Activated CD4-positive, alpha-beta T cell treated with anti-CD3 and anti-CD28 coated beads for 24 hours (primary cell): ENCODE measurements around the gene ZMAT2.
"Not testable (repeated sequence)": the region's sequence is repeated elsewhere in the genome, so short reads cannot be mapped to it uniquely, and the experiment has no call there.

ENCODE experiments used
- DNase-seq, 2 donors: peaks; one replicate each; pipeline ENCODE4 v3.0.0-alpha.2; 2020; ENCODE audit warnings: low read depth in 2 of 2

ZMAT2 gene

DNA sequence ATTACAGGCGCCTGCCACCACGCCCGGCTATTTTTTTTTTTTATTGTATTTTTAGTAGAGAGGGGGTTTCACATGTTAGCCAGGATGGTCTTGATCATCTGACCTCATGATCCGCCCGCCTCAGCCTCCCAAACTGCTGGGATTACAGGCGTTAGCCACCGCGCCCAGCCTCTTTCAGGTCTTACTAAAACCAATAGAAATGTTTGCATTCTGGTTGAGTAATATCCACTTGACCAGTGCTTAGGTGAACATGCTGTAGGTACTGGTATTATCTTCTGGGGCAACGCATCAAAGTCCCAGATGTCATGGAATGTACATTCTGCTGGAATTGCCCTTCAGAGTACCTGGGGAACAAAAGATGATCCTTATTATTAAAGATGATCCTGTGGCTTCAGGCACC is 8.5 kb downstream of the ZMAT2 start:
- not testable (repeated sequence) for DNase-seq

DNA sequence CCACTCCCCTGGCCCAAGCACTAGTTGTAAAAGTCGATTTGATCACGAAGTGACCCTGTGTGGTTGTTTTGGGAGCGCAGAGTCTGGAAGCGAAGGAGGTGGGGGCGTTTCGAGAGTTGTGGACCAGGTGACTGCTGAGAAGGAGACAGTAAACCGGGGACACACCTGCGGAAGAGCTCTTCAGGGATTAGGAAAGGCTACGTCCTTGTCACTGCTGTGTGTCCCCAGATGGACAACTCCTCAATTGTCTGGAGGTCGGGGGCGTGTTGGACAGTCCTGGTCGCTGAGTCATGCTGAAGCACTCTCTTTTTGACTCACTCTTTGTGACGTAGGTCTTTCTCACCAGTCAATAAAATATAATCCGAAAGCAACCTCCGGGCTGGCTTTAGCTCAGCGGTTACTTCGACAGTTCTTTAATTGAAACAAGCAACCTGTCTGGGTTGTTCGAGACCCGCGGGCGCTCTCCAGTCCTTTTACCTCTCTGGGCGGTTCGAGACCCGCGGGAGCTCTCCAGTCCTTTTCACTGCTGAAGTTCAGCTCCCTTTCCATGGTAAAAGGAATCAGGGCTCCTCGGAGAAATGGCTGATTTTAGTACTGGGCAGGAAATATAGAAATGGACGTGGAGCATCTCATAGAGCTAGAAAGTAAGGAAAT is 10.8 kb downstream of the ZMAT2 start:
- peak; percentile 79 to 86 for DNase-seq

GRCh38 chr5:140711794-140712193 is 11.5 kb downstream of the ZMAT2 start:
- no peak for DNase-seq

DNA sequence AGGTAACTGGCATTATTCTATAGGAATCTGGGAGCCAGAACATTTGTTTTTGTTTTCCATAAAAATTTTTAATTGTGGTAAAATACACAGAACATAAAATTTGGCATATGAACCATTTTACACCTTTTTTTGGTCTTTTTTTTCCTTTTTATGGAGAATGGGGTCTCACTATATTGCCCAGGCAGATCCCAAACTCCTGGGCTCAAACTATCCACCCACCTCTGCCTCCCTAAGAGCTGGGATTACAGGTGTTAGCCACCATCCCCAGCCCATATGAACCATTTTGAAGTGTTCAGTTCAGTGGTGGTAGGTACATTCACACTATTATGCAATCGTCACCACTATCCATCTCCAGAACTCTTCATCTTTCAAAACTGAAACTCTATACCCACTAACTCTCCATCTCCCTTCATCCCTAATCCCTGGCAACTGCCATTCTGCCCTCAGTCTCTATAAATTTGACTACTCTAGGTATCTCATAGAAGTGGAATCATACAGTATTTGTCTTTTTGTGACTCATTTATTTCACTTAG is 13.4 kb downstream of the ZMAT2 start:
- no peak for DNase-seq

DNA sequence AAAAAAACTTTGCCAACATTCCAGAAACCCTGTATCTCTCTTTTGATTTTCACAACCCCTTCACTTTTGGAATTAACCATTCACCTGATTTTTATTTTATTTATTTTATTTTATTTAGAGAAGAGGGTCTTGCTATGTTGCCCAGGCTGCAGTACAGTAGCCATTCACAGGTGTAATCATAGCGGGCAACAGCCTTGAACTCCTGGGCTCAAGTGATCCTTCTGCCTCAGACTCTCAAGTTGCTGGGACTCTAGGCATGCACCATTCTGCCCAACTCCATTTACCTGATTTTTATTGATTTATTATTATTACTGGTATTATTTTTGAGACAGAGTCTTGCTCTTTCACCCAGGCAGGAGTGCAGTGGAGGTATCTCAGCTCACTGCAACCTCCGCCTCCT is 16.0 kb downstream of the ZMAT2 start:
- not testable (repeated sequence) for DNase-seq

GRCh38 chr5:140718266-140718592 is 18.0 kb downstream of the ZMAT2 start:
- DNase-seq, result no peak

DNA sequence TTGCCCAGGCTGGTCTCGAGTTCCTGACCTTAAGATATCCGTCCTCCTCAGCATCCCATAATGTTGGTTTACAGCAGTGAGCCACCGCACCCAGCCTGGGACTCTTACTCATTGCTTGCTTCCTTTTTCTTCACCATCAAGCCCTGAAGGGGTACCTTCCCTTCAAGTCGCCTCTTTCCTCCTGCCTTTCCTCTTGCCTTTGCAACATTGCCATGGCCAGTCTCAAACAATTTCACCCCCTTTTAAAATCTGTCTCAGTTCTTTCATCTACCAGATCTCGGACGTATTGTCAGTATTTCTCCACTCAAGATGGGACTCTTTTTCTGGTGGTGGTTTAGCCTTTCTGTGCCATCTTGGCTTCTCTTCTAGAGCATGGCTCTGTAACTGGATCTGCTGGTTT is 20.5 kb downstream of the ZMAT2 start:
- not testable (repeated sequence) for DNase-seq

DNA sequence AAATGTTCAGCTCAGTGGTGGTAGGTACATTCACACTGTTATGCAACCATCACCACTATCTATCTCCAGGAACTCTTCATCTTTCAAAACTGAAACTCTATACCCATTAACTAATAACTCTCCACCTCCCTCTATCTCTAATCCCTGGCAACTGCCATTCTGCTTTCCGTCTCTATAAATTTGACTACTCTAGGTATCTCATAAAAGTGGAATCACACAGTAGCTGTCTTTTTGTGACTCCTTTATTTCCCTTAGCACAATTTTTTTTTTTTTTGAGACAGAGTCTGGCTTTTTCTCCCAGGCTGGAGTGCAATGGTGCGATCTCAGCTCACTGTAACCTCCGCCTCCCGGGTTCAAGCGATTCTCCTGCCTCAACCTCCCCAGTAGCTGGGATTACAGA is 21.1 kb downstream of the ZMAT2 start:
- DNase-seq, result not testable (repeated sequence)

DNA sequence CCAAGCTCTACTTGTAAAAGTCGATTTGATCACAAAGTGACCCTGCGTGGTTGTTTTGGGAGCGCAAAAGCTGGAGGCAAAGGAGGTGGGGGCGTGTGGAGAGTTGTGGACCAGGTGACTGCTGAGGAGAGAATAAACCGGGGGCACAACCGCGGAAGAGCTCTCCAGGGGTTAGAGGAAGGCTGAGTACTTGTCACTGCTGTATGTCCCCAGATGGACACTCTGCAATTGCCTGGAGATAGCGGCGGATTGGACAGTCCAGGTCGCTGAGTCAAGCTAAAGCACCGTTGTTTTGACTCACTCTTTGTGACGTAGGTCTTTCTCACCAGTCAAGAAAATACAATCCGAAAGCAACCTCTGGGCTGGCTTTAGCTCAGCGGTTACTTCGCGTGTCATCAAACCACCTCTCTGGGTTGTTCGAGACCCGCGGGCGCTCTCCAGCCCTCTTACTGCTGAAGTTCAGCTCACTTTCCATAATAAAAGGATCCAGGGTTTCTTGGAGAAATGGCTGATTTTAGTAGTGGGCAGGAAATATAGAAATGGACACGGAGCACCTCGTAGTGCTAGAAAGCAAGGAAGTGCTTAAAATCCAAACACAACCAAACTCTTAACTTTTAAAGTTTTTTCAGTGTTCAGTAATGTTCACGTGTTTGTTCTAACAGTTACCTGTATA is 25.7 kb downstream of the ZMAT2 start:
- peak; percentile 65 to 70 for DNase-seq

DNA sequence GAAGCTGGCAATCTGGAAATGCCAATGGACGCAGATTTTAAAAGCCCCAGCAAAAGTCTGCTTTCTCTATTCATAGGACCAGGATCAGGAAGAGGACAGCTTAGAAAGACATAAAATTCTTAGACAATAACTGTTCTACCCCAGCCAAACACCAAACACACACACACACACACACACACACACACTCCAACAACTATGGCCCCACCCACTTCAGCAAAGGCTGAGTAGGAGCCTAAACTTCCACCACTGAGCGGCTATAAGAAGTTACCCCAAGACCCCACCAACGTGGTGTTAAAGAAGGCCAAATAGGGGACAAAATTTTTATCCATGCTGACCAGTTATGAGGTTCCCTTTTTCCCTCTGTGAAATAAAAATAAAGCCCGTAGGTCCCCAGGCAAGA is 32.9 kb downstream of the ZMAT2 start:
- DNase-seq, result no peak

DNA sequence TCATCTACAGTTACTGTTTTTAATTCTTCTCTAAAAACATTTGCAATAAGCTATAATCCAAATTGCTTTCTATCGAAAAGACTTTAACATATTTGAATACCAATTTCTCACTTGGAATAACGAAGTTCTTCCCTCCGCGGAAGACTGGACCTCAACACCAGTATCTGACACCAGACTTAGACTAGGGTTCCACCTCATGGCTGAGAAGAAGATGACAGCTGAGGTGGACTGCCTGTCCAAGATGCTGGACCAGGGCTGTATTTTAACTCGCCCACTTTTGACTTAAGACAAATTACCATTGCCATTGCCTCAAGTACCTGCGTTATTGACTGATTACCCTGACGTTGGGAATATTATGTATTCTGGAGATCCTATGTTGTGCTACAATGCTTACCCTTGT is 34.1 kb downstream of the ZMAT2 start:
- DNase-seq, result no peak

DNA sequence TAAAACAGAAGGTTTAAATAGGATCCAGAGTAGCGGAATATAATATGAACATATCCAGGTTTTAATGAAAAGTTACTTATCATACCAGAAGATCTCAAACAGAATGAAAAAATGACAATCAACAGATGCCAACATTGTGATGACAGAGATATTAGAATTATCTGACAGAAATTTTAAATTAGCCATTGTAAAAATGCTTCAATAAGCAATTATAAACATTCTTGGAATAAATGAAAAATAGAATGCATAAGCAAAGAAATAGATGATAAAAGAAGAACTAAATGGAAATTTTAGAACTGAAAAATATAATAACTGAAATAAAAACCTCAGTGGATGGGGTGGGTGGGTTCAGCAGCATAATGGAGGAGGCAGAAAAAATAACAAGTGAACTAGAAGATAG is 37.2 kb downstream of the ZMAT2 start:
- no peak for DNase-seq

DNA sequence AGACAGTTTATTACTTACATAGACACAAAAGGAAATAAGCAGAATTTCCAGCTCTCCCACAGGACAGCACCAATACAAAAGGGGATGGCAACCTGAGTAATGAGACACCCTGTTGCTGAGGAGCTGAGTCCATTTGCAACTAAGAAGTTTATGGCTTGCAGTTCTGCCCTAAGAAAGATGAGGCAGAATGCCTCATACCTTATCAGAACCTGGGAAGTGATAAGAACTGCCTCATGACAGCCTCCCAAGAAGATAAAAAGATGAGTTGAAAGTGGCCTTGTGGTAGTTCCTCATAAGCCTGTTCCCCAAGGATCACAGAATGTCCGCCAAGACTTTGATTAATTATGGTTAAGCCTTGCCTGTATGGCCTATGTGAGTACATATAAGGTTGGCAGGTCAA is 41.7 kb downstream of the ZMAT2 start:
- DNase-seq, result no peak

DNA sequence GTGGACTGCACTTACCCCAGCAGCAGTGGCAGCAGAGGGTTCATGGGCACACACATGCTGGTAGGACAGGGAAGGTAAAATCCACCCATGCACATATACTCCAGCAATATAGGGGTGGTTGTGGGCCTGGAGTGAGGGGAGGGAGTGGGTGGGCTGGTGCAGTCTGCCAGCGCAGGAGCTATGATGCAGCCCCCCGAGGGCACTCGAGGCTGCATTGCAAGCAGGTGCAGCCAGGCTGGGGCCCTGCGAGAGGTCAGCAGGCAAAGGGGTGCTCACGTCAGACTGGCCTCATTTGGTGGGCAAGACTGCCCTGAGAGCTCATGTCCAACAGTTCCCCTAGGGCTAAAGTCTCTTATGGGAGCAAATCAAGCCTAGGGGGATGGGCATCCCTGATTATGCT is 53.3 kb downstream of the ZMAT2 start:
- DNase-seq, result no peak
